BE2C (cell line): Measurements from ENCODE around the gene AFDN.

Source experiments
- DNase-seq: peaks from one replicate; pipeline ENCODE4 v3.0.0-alpha.2; 2020
- H3K27me3 ChIP-seq: fragments of 250-450 bp; sonication (Bioruptor Pico); 2 replicates; pipeline ENCODE4 v1.5.1; 2020; ENCODE audit warnings: mild to moderate bottlenecking
- H3K36me3 ChIP-seq: fragments of 250-450 bp; sonication (Bioruptor Pico); 2 replicates; pipeline ENCODE4 v1.5.1; 2020; ENCODE audit warnings: mild to moderate bottlenecking
- H3K4me1 ChIP-seq: fragments of 250-450 bp; sonication (Bioruptor Pico); 2 replicates; pipeline ENCODE4 v1.5.1; 2020
- H3K4me3 ChIP-seq: 2 replicates; pipeline ENCODE4 v1.5.1; 2011; ENCODE audit warnings: low read depth, low read length
- H3K9me3 ChIP-seq: fragments of 250-450 bp; sonication (Bioruptor Pico); 2 replicates; pipeline ENCODE4 v1.5.1; 2020
- TF ChIP-seq, protein P1 (sequence below): IDR thresholded peaks from 2 replicates; pipeline ENCODE4 v1.5.1; 2012; ENCODE audit warnings: mild to moderate bottlenecking, low read depth, low read length

AFDN gene

GRCh38 chr6:167804281-167805013, 22.3 kb upstream of the AFDN start:
- Histone ChIP-seq H3K27me3 (no peaks in the 10 kb centered on the region), H3K4me1 (0 out of 2 replicates have a peak, but pooled peaks cover 2% of the 10 kb centered on the region)

DNA sequence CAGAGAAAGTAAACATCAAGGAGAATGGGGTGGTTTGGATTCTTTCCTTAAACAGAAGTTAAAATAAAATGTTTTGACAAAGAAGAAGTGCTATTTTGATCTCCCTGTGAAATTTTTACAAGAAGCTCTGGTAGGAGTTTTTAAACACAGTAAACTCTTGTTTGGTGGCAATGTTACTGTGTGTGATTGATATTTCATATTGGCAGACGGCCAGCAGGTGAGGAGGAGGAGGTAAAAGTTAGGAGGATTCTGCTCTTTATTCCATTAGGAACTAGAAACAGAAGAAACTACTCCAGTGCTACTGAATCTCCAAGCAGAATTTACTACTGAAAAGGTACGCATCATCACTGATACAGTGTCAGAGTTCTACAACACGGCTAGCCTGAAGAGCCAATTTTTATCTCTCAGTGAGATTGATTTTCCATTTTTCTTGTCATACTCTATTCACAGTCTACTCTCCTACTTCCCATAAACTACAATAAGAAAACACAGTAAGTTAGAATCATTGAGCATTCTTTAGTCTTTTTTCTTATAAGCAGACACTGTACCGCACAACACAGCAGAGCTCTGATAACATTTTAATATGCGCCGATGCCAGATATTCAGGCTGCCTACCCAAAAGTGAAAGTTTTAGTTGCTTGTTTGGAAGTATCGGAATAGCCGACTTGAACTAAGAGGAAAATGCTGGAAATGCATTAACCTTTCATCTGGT, 21.2 kb upstream of the AFDN start:
- TF ChIP-seq, protein P1, sequence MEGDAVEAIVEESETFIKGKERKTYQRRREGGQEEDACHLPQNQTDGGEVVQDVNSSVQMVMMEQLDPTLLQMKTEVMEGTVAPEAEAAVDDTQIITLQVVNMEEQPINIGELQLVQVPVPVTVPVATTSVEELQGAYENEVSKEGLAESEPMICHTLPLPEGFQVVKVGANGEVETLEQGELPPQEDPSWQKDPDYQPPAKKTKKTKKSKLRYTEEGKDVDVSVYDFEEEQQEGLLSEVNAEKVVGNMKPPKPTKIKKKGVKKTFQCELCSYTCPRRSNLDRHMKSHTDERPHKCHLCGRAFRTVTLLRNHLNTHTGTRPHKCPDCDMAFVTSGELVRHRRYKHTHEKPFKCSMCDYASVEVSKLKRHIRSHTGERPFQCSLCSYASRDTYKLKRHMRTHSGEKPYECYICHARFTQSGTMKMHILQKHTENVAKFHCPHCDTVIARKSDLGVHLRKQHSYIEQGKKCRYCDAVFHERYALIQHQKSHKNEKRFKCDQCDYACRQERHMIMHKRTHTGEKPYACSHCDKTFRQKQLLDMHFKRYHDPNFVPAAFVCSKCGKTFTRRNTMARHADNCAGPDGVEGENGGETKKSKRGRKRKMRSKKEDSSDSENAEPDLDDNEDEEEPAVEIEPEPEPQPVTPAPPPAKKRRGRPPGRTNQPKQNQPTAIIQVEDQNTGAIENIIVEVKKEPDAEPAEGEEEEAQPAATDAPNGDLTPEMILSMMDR, result no peak
- DNase-seq, result no peak
- no peaks in the 10 kb centered on the region for H3K9me3 ChIP-seq

More at GRCh38 chr6:167804281-167805013, 22.3 kb upstream of the AFDN start:
- H3K4me3 ChIP-seq, result no peak overlapping the region
- TF ChIP-seq, protein P1, result no peak
- no peaks in the 10 kb centered on the region for H3K9me3 ChIP-seq
- H3K36me3 ChIP-seq, result no peaks in the 10 kb centered on the region
- DNase-seq, result no peak

GRCh38 chr6:167806061-167806700, 20.5 kb upstream of the AFDN start:
- Histone ChIP-seq H3K4me3 (no peak overlapping the region), H3K4me1 (peaks cover 6% of the 10 kb centered on the region), H3K27me3 (no peaks in the 10 kb centered on the region), H3K9me3 (no peaks in the 10 kb centered on the region), H3K36me3 (no peaks in the 10 kb centered on the region)
- DNase-seq, result no peak
- TF ChIP-seq, protein P1, result no peak

More for the DNA sequence above, 21.2 kb upstream of the AFDN start:
- Histone ChIP-seq H3K4me3 (no peak overlapping the region), H3K4me1 (0 out of 2 replicates have a peak, but pooled peaks cover 2% of the 10 kb centered on the region), H3K36me3 (no peaks in the 10 kb centered on the region), H3K27me3 (no peaks in the 10 kb centered on the region)

DNA sequence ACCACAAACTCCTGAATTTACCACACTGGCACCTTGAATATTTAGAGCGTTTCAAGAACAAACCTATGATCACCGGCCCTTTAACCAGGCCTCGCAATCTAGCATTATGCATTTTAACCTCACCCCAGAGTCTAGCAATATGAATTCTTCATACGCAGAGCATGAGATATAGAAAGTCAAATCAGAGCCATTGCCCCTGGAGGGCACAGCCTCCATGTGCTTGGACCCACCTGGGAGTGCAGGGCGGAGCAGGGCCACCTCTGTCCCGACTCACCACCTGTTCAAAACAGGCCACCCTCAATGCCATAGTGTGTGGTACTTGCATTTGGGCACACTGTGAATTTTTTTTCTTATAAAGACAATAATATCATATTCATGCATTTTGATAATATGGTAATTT, 19.5 kb upstream of the AFDN start:
- Histone ChIP-seq H3K4me3 (no peak overlapping the region), H3K27me3 (no peaks in the 10 kb centered on the region), H3K36me3 (no peaks in the 10 kb centered on the region), H3K9me3 (no peaks in the 10 kb centered on the region), H3K4me1 (peaks cover 14% of the 10 kb centered on the region)
- TF ChIP-seq, protein P1, result no peak
- no peak for DNase-seq

DNA sequence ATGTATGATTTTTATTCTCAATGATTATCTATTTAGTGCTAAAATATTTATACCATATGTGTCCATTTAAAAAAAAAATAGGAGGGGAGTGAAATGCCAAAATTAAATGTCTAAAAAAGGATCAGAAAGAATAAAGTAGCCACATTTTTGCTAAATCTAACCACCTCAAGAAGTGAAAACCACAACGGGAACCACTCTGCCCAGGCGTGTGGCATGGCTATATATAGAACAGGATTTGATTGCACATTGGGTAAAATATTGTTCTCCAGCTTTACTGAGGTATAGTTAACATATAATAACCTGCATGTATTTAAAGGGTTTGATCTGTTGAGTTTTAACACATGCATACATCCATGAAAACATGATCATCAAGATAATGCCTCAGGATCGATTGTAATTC, 19.0 kb upstream of the AFDN start:
- H3K4me3 ChIP-seq, result no peak overlapping the region
- no peak for DNase-seq
- no peaks in the 10 kb centered on the region for H3K36me3 ChIP-seq
- no peaks in the 10 kb centered on the region for H3K9me3 ChIP-seq
- H3K27me3 ChIP-seq, result no peaks in the 10 kb centered on the region
- H3K4me1 ChIP-seq, result peaks cover 16% of the 10 kb centered on the region
- TF ChIP-seq, protein P1, result no peak
